Mesendoderm (in vitro differentiated cells): Measurements from ENCODE around the gene PHF19.
A peak's percentile ranks its signal among the peaks of the same experiment; 100 is the strongest.

Source experiments
- DNase-seq: peaks from one replicate; pipeline ENCODE4 v3.0.0; 2013
- H2AK5ac ChIP-seq: 2 replicates; pipeline ENCODE4 v1.6.1; 2013; ENCODE audit warnings: low read length, inconsistent platforms
- H2BK120ac ChIP-seq: 2 replicates; pipeline ENCODE4 v1.6.1; 2013; ENCODE audit warnings: low read depth, mild to moderate bottlenecking, low read length, moderate library complexity, mixed read lengths
- H2BK15ac ChIP-seq: replicated peaks from 2 replicates; pipeline ENCODE4 v1.6.1; 2013; ENCODE audit warnings: low read depth, mild to moderate bottlenecking, moderate library complexity
- H2BK5ac ChIP-seq: 2 replicates; pipeline ENCODE4 v1.6.1; 2013; ENCODE audit warnings: low read length, inconsistent platforms
- H3K18ac ChIP-seq: 2 replicates; pipeline ENCODE4 v1.6.1; 2013; ENCODE audit warnings: mild to moderate bottlenecking, low read length, mixed read lengths
- H3K23ac ChIP-seq: one replicate; pipeline ENCODE4 v1.6.1; 2013; ENCODE audit warnings: low read length
- H3K27ac ChIP-seq: 2 replicates; pipeline ENCODE4 v1.5.1; 2013; ENCODE audit warnings: low read depth, mild to moderate bottlenecking, inconsistent platforms, low read length, moderate library complexity
- H3K27me3 ChIP-seq: 2 replicates; pipeline ENCODE4 v1.6.1; 2013; ENCODE audit warnings: low read length, control low read depth, mild to moderate bottlenecking, inconsistent platforms; ENCODE audit not compliant: insufficient read depth, poor library complexity
- H3K36me3 ChIP-seq: 2 replicates; pipeline ENCODE4 v1.6.1; 2013; ENCODE audit warnings: low read length, inconsistent platforms; ENCODE audit not compliant: control insufficient read depth, insufficient read depth
- H3K4ac ChIP-seq: one replicate; pipeline ENCODE4 v1.6.1; 2013; ENCODE audit warnings: low read depth, mild to moderate bottlenecking, low read length, moderate library complexity
- H3K4me1 ChIP-seq: 2 replicates; pipeline ENCODE4 v1.6.1; 2013; ENCODE audit warnings: low read depth, low read length, inconsistent platforms; ENCODE audit not compliant: control insufficient read depth
- H3K4me2 ChIP-seq: 2 replicates; pipeline ENCODE4 v1.6.1; 2013; ENCODE audit warnings: low read length
- H3K4me3 ChIP-seq: 2 replicates; pipeline ENCODE4 v1.5.1; 2013; ENCODE audit warnings: mild to moderate bottlenecking, low read length
- H3K56ac ChIP-seq: one replicate; pipeline ENCODE4 v1.6.1; 2013; ENCODE audit warnings: low read length
- H3K79me1 ChIP-seq: 2 replicates; pipeline ENCODE4 v1.6.1; 2013; ENCODE audit warnings: low read length, inconsistent platforms
- H3K79me2 ChIP-seq: 2 replicates; pipeline ENCODE4 v1.6.1; 2013; ENCODE audit warnings: mild to moderate bottlenecking, low read length; ENCODE audit not compliant: control insufficient read depth, insufficient read depth
- H3K9ac ChIP-seq: 2 replicates; pipeline ENCODE4 v1.6.1; 2013; ENCODE audit warnings: low read length, inconsistent platforms
- H4K5ac ChIP-seq: one replicate; pipeline ENCODE4 v1.6.1; 2013; ENCODE audit warnings: low read length
- H4K8ac ChIP-seq: one replicate; pipeline ENCODE4 v1.6.1; 2013; ENCODE audit warnings: low read depth, mild to moderate bottlenecking, control low read depth, low read length, moderate library complexity
- WGBS: extraction: QIAGEN DNeasy Blood & Tissue Kit; methylation state at CpG from one replicate; pipeline ENCODE4 v1.1.7; 2013; ENCODE audit warnings: low lambda C conversion rate, missing lambda C conversion rate; ENCODE audit not compliant: insufficient coverage; ENCODE audit errors: extremely low coverage; 5-methylcytosine and 5-hydroxymethylcytosine counted together

PHF19 gene

DNA sequence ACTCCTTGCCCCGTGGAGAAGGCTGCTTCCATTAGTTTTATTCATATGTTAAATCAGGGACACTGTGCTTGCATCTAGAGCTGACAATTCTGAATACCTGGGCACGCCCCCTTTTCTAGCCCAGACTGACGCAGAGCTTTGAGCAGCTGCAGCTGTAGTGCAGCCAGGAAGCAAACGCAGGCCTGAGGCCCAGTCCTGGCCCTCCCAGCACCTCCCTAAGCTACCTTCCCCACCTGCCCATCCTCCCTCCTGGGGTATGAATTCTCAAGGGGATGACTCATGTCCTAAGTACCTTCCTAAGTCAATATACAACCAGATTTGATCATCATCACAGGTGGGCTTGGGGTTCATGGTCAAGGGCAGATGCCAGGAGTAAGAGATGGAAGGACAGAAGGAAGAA is 3.5 kb downstream of the PHF19 start:
- H3K4me1 ChIP-seq: peaks cover 9% of the 10 kb centered on the region
- H2AK5ac ChIP-seq: no peak overlapping the region
- no peak overlapping the region for H2BK120ac ChIP-seq
- no peak overlapping the region for H3K18ac ChIP-seq
- H3K79me1 ChIP-seq: no peaks in the 10 kb centered on the region
- H2BK15ac ChIP-seq: no peak overlapping the region
- no peaks in the 10 kb centered on the region for H3K36me3 ChIP-seq
- no peak overlapping the region for H3K23ac ChIP-seq
- no peak overlapping the region for H3K27ac ChIP-seq
- H3K56ac ChIP-seq: peak overlapping the region; percentile 35
- H3K4ac ChIP-seq: no peak overlapping the region
- H2BK5ac ChIP-seq: no peak overlapping the region
- peak; percentile 90 for DNase-seq
- no peak overlapping the region for H4K5ac ChIP-seq
- H3K9ac ChIP-seq: no peak overlapping the region
- no peak overlapping the region for H3K4me3 ChIP-seq
- WGBS: no CpG with 5 or more reads among the region's 4 CpGs
- no peak overlapping the region for H4K8ac ChIP-seq
- H3K79me2 ChIP-seq: no peaks in the 10 kb centered on the region
- peaks cover 2% of the 10 kb centered on the region for H3K27me3 ChIP-seq
- H3K4me2 ChIP-seq: no peak overlapping the region

DNA sequence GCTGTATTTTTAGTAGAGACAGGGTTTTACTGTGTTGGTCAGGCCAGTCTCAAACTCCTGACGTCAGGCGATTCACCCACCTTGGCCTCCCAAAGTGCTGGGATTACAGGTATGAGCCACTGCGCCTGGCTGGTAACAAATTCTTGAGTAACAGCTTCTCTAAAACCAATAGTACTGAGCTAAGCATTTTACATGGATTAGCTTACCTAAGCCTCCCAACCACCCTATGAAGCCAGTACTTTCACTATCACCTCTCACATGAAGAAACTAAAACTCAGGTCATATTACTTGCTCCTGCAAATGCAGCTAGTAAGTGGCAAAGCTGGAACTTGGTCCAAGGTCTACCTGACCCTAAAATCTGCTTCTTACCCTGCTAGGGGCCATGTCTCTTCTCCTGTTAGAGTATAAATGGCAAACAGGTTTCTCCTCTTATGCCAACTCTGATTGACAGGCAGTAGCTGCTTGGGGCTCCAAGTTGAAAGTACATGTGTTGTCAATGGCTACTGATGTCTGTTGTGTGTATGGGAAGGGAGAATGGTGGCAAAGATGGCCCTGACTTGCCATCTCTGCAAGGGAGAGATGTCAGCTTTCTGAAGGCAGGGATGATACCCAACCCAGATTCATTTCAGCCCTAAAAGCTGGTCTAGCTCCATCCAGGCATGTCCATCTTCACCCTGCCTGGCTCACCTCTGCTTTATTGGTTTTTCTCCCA is 4.0 kb downstream of the PHF19 start:
- WGBS: no CpG with 5 or more reads among the region's 3 CpGs
- no peak overlapping the region for H3K27ac ChIP-seq
- H3K36me3 ChIP-seq: no peaks in the 10 kb centered on the region
- H2BK15ac ChIP-seq: no peak overlapping the region
- no peaks in the 10 kb centered on the region for H3K79me2 ChIP-seq
- no peaks in the 10 kb centered on the region for H3K79me1 ChIP-seq
- H3K4me1 ChIP-seq: peaks cover 12% of the 10 kb centered on the region
- no peak overlapping the region for H4K8ac ChIP-seq
- H4K5ac ChIP-seq: no peak overlapping the region
- no peak overlapping the region for H2BK5ac ChIP-seq
- peaks cover 2% of the 10 kb centered on the region for H3K27me3 ChIP-seq
- H3K9ac ChIP-seq: no peak overlapping the region
- H3K4me2 ChIP-seq: no peak overlapping the region
- no peak overlapping the region for H3K4me3 ChIP-seq
- H3K18ac ChIP-seq: no peak overlapping the region
- H3K4ac ChIP-seq: no peak overlapping the region
- no peak overlapping the region for H2BK120ac ChIP-seq
- H3K56ac ChIP-seq: peak overlapping the region; percentile 35
- DNase-seq: no peak
- no peak overlapping the region for H3K23ac ChIP-seq
- no peak overlapping the region for H2AK5ac ChIP-seq

DNA sequence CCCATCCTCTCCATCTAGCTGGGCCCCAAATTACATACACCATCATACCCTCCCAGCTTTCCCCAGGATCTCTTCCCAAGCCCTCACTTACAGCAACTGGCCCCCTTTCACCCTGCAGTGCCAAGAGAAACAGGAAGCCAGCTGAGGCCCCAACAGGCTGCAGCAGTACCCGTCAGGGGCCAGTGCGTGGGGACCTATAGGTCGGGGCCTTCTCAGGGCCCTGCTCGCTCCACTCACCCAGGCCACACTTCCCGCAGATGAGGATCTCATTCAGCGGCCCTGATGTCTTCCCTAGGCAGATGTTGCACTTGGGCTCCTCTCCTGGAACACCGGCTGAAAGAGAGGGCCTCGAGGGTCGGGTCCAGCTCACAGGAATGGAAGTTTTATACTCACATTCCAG is 6.8 kb downstream of the PHF19 start:
- no peak overlapping the region for H3K4me2 ChIP-seq
- no peak overlapping the region for H4K8ac ChIP-seq
- no peaks in the 10 kb centered on the region for H3K36me3 ChIP-seq
- no peak overlapping the region for H3K27ac ChIP-seq
- H2BK120ac ChIP-seq: no peak overlapping the region
- H3K18ac ChIP-seq: no peak overlapping the region
- DNase-seq: no peak
- H4K5ac ChIP-seq: no peak overlapping the region
- no peak overlapping the region for H2BK15ac ChIP-seq
- H2BK5ac ChIP-seq: no peak overlapping the region
- H3K27me3 ChIP-seq: no peaks in the 10 kb centered on the region
- H3K23ac ChIP-seq: no peak overlapping the region
- H3K4me3 ChIP-seq: no peak overlapping the region
- H3K56ac ChIP-seq: no peak overlapping the region
- H3K9ac ChIP-seq: no peak overlapping the region
- H3K79me2 ChIP-seq: no peaks in the 10 kb centered on the region
- no peaks in the 10 kb centered on the region for H3K79me1 ChIP-seq
- H3K4ac ChIP-seq: no peak overlapping the region
- no peak overlapping the region for H2AK5ac ChIP-seq
- H3K4me1 ChIP-seq: peaks cover 9% of the 10 kb centered on the region
- no CpG with 5 or more reads among the region's 9 CpGs for WGBS

DNA sequence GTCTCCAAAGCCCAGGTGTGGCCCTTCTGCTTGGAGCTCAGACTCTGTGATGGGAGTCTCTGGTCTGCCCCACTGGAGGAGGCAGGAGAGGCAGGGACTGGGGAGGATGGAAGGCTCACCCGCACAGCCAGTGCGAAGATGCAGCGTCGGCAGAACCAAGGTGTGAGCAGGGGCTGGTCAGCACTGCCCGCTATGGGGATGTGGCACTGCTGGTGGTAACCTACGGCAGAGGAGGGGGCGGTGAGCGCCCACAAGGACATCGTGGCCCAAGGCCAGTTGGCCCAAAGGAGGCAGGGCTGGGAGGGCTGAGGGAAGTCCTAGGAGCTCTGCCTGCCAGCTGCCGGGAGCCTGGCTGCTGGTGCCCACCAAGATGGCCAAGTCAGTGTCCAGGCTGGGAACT is 7.3 kb downstream of the PHF19 start:
- H3K4me2 ChIP-seq: no peak overlapping the region
- no peak overlapping the region for H3K4me3 ChIP-seq
- H3K79me1 ChIP-seq: no peaks in the 10 kb centered on the region
- no peak overlapping the region for H4K8ac ChIP-seq
- H2AK5ac ChIP-seq: no peak overlapping the region
- H2BK15ac ChIP-seq: no peak overlapping the region
- H2BK120ac ChIP-seq: no peak overlapping the region
- no peak overlapping the region for H2BK5ac ChIP-seq
- no peak overlapping the region for H3K18ac ChIP-seq
- H3K27ac ChIP-seq: no peak overlapping the region
- H3K4ac ChIP-seq: no peak overlapping the region
- H3K23ac ChIP-seq: no peak overlapping the region
- no peak overlapping the region for H4K5ac ChIP-seq
- H3K56ac ChIP-seq: no peak overlapping the region
- no peak overlapping the region for H3K9ac ChIP-seq
- H3K36me3 ChIP-seq: no peaks in the 10 kb centered on the region
- no CpG with 5 or more reads among the region's 10 CpGs for WGBS
- H3K27me3 ChIP-seq: no peaks in the 10 kb centered on the region
- peaks cover 9% of the 10 kb centered on the region for H3K4me1 ChIP-seq
- no peaks in the 10 kb centered on the region for H3K79me2 ChIP-seq
- no peak for DNase-seq

- Histone ChIP-seq H2BK15ac (no peak overlapping the region), H4K8ac (no peak overlapping the region), H2BK5ac (no peak overlapping the region), H3K9ac (peak overlapping the region; percentile 82), H3K36me3 (no peaks in the 10 kb centered on the region), H3K23ac (peak overlapping the region; percentile 89), H3K27me3 (no peaks in the 10 kb centered on the region), H4K5ac (no peak overlapping the region), H3K4me2 (peak overlapping the region; percentile 81), H3K79me2 (no peaks in the 10 kb centered on the region), H3K18ac (no peak overlapping the region), H3K56ac (peak overlapping the region; percentile 99), H2AK5ac (no peak overlapping the region), H2BK120ac (no peak overlapping the region), H3K4me1 (peaks cover 9% of the 10 kb centered on the region), H3K4me3 (peak overlapping the region; percentile 72), H3K4ac (no peak overlapping the region), H3K27ac (no peak overlapping the region), H3K79me1 (no peaks in the 10 kb centered on the region)
- no peak for DNase-seq
- WGBS: no CpG with 5 or more reads among the region's 10 CpGs
Measured at GRCh38 chr9:120869360-120869687, 7.7 kb downstream of the PHF19 start.
